GM12891 (cell line): ENCODE measurements around the gene MCM7.

ENCODE experiments used
- POLR2A ChIP-seq: IDR thresholded peaks from 2 replicates; pipeline ENCODE4 v1.6.1; 2011; ENCODE audit warnings: low read depth, low read length, control low read depth
- POLR2AphosphoS5 ChIP-seq: IDR thresholded peaks from 2 replicates; pipeline ENCODE4 v1.6.1; 2011; ENCODE audit warnings: low read depth, low read length, control low read depth
- TAF1 ChIP-seq: IDR thresholded peaks from 2 replicates; pipeline ENCODE4 v1.6.1; 2011; ENCODE audit warnings: low read depth, low read length, control low read depth

DNA sequence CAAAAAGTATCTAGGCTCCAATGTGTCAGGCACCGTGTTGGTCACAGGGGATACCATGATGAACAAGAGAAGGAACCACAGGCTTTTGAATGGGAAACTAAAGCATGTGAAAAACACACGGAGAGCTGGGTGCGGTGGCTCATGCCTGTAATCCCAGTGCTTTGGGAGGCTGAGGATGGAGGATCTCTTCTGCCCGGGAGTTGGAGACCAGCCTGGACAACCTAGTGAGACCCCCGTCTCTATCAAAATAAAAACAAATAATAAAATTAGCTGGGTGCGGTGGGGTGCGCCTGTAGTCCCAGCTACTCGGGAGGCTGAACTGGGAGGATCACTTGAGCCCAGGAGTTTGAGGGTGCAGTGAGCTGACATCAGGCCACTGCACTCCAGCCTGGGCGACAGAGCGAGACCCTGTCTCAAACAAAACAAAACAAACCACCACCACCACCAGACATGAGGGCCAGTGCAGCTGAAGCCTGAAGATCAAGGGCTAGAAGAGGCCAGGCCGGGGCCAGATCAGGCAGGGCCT lies 13.0 kb downstream of the MCM7 start:
- TF ChIP-seq POLR2A (no peak), TAF1 (no peak), POLR2AphosphoS5 (no peak)
